ENCODE results near the gene RLF. TPM values are rescaled to one million over a fixed set of nuclear protein-coding genes. Genes with fewer than 3 reads are reported as not detected.

RLF gene
- total RNA-seq, 1 donor from 2014 or later: 29.2 TPM

DNA sequence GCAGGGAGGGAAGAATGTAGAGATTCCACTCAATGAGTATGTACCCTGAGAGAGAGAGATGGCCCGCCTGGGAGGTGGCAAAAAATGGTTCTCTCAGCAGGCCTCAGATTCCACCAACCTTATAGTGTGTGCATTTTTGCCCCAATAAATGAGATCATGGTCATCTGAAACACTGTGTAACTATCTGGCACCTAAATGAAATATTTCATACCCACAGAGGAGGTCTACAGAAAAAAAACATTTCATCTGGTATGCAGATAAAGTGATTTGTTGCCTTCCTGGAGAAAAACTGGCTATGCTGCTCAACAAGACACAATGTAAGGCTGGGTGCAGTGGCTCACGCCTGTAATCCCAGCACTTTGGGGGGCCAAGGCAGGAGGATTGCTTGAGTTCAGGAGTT is 91.4 kb downstream of the RLF start:
- peaks cover 4 to 16% (median 8%) of the 10 kb centered on the region in 3 donors for H3K4me1 ChIP-seq (ENCODE audit: control insufficient read depth in 3 of 3, insufficient read depth in 3 of 3, low read length in 3 of 3)
- H3K27me3 ChIP-seq (ENCODE audit: control insufficient read depth in 3 of 3, insufficient read depth in 3 of 3, low read length in 3 of 3): no peaks in the 10 kb centered on the region
- H3K4me3 ChIP-seq (ENCODE audit: low read length in 3 of 3): no peak overlapping the region
- no peaks in the 10 kb centered on the region for H3K9me3 ChIP-seq (ENCODE audit: control insufficient read depth in 3 of 3, low read length in 3 of 3)
- no peak overlapping the region for H3K9ac ChIP-seq (ENCODE audit: low read depth in 1 of 3, low read length in 3 of 3)
- no peaks in the 10 kb centered on the region for H3K36me3 ChIP-seq (ENCODE audit: control insufficient read depth in 3 of 3, insufficient read depth in 3 of 3, low read length in 3 of 3)
- no peak overlapping the region for H3K27ac ChIP-seq (ENCODE audit: low read depth, low read length)

DNA sequence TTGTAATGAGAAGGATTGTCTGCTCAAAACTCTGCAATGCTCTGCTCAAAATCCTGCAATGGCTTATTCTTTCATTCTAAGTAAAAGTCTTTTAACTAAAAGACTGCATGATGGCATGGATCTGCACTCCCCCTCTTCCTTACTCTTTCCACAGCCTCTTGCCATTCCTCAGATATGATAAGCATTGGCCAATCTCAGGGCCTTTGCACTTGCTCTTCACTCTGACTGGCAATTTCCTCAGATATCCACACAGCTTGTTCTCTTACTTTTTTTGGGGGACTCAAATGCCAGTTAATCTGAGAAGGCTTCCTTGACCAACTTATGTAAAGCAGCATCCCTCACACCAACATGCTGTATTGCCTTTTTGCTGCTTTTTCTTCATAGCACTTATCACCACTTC is 94.0 kb downstream of the RLF start:
- Histone ChIP-seq H3K27ac (ENCODE audit: low read depth, low read length) (no peak overlapping the region), H3K9ac (ENCODE audit: low read depth in 1 of 3, low read length in 3 of 3) (no peak overlapping the region), H3K4me3 (ENCODE audit: low read length in 3 of 3) (no peak overlapping the region), H3K27me3 (ENCODE audit: control insufficient read depth in 3 of 3, insufficient read depth in 3 of 3, low read length in 3 of 3) (no peaks in the 10 kb centered on the region), H3K36me3 (ENCODE audit: control insufficient read depth in 3 of 3, insufficient read depth in 3 of 3, low read length in 3 of 3) (peaks cover 2 to 3% (median 3%) of the 10 kb centered on the region in 3 donors), H3K9me3 (ENCODE audit: control insufficient read depth in 3 of 3, low read length in 3 of 3) (no peaks in the 10 kb centered on the region), H3K4me1 (ENCODE audit: control insufficient read depth in 3 of 3, insufficient read depth in 3 of 3, low read length in 3 of 3) (peaks cover 11 to 32% (median 12%) of the 10 kb centered on the region in 3 donors)

DNA sequence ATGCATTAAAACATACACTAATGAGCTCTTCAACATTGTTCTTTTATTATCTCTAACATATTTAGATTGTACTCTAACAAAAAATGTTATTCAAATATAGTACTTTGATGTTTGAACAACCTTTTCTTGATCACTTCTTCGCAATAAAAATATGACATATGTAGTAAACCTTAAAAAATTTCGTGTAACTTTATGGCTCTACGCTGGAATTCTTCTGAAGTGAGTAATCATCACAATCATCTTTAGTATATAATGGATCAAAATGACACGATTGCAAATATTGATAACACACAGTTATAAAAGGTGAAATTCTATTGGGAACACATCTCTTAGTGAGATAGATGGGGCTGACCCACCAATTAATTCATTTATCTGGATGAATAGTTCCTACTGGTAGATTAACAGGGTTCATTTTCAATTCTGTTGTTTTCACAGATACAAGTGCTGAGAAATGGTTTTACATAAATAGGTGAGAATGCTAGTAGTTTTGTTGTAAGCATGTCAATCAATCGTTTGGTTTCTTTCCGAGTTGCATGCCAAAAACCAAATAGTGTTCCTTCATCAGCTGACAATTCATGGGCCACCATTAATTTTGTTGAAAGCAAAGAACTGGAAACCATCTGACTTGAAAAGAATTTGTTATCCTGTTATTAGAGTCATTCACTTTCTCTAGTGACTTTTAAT is 95.4 kb downstream of the RLF start:
- H3K27ac ChIP-seq (ENCODE audit: low read depth, low read length): no peak overlapping the region
- H3K9ac ChIP-seq (ENCODE audit: low read depth in 1 of 3, low read length in 3 of 3): peak overlapping the region; percentile 91 to 100 (median 94)
- H3K4me3 ChIP-seq (ENCODE audit: low read length in 3 of 3): peak overlapping the region; percentile 99 to 100 (median 100)

DNA sequence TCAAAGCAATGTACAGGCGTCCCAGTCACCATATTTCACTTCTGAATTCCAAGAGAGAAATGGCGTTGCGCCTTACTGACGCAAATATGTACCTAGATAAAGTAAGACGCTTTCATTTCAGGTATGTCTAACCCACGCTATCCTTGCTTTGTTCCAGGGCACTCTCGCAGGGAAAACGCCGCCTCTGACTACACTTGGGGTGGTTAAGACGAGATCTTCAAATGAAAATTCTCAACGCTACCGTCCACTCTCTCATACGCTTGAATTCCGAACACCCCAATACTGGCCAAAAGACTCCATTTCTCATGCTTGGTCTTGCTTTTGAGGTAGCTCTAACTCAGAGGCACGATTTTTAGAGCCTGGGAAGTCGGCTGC is 96.1 kb downstream of the RLF start:
- peaks cover 8 to 21% (median 15%) of the 10 kb centered on the region in 3 donors for H3K36me3 ChIP-seq (ENCODE audit: control insufficient read depth in 3 of 3, insufficient read depth in 3 of 3, low read length in 3 of 3)
- peak overlapping the region; percentile 97 for H3K27ac ChIP-seq (ENCODE audit: low read depth, low read length)
- H3K9ac ChIP-seq (ENCODE audit: low read depth in 1 of 3, low read length in 3 of 3): peak overlapping the region; percentile 91 to 100 (median 94)
- H3K4me1 ChIP-seq (ENCODE audit: control insufficient read depth in 3 of 3, insufficient read depth in 3 of 3, low read length in 3 of 3): peaks cover 13 to 39% (median 13%) of the 10 kb centered on the region in 3 donors
- H3K27me3 ChIP-seq (ENCODE audit: control insufficient read depth in 3 of 3, insufficient read depth in 3 of 3, low read length in 3 of 3): no peaks in the 10 kb centered on the region
- peak overlapping the region; percentile 99 to 100 (median 100) for H3K4me3 ChIP-seq (ENCODE audit: low read length in 3 of 3)
- H3K9me3 ChIP-seq (ENCODE audit: control insufficient read depth in 3 of 3, low read length in 3 of 3): no peaks in the 10 kb centered on the region

More for the DNA sequence above, 95.4 kb downstream of the RLF start:
- Histone ChIP-seq H3K36me3 (ENCODE audit: control insufficient read depth in 3 of 3, insufficient read depth in 3 of 3, low read length in 3 of 3) (peaks cover 8 to 14% (median 14%) of the 10 kb centered on the region in 3 donors), H3K9me3 (ENCODE audit: control insufficient read depth in 3 of 3, low read length in 3 of 3) (no peaks in the 10 kb centered on the region), H3K27me3 (ENCODE audit: control insufficient read depth in 3 of 3, insufficient read depth in 3 of 3, low read length in 3 of 3) (no peaks in the 10 kb centered on the region), H3K4me1 (ENCODE audit: control insufficient read depth in 3 of 3, insufficient read depth in 3 of 3, low read length in 3 of 3) (peaks cover 13 to 39% (median 13%) of the 10 kb centered on the region in 3 donors)

DNA sequence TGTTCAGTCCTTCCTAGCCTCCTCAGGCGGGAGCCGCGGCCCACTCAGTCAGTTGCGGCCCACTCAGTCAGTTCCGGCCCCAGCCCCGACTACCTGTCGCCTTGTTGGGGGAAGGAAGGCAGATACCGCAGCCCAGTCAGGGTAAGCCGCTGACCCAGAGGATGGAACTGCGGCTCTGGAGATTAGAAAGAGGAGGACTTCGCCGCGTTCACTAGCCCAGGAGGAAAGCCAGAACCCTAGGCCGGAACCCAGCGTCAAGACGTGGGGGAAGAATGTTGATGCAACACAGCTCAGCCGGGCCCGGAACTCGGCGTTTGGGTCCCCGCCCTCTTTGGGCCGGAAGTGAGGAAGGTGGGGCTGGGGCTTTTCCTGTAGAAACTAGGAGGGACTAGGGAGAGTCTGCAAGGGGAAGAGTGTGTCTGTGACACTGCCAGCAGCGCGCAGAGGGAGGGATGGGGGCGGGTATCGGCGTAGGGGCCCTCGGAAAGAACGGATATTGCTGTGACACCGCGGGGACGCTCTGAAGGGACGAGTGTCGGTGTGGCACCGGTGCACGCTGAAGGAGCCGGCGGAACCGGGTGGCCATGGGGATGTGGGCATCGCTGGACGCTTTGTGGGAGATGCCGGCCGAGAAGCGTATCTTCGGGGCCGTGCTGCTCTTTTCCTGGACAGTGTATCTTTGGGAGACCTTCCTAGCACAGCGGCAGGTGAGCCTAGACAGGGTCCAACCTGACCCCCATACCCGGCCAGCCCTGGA is 96.7 kb downstream of the RLF start, which contains the start of gene ZMPSTE24:
TSS of gene ZMPSTE24 (plus strand) at position 549 of the 757 bp plus-strand sequence. CDS start at position 585, 36 bp downstream.
- peaks cover 8 to 25% (median 18%) of the 10 kb centered on the region in 3 donors for H3K36me3 ChIP-seq (ENCODE audit: control insufficient read depth in 3 of 3, insufficient read depth in 3 of 3, low read length in 3 of 3)
- H3K27me3 ChIP-seq (ENCODE audit: control insufficient read depth in 3 of 3, insufficient read depth in 3 of 3, low read length in 3 of 3): no peaks in the 10 kb centered on the region
- H3K27ac ChIP-seq (ENCODE audit: low read depth, low read length): peak within 1 kb of the TSS; percentile 97
- peak within 1 kb of the TSS; percentile 91 to 100 (median 94) for H3K9ac ChIP-seq (ENCODE audit: low read depth in 1 of 3, low read length in 3 of 3)
- H3K4me1 ChIP-seq (ENCODE audit: control insufficient read depth in 3 of 3, insufficient read depth in 3 of 3, low read length in 3 of 3): peaks cover 13 to 39% (median 14%) of the 10 kb centered on the region in 3 donors
- no peaks in the 10 kb centered on the region for H3K9me3 ChIP-seq (ENCODE audit: control insufficient read depth in 3 of 3, low read length in 3 of 3)
- peak within 1 kb of the TSS; percentile 99 to 100 (median 100) for H3K4me3 ChIP-seq (ENCODE audit: low read length in 3 of 3)

DNA sequence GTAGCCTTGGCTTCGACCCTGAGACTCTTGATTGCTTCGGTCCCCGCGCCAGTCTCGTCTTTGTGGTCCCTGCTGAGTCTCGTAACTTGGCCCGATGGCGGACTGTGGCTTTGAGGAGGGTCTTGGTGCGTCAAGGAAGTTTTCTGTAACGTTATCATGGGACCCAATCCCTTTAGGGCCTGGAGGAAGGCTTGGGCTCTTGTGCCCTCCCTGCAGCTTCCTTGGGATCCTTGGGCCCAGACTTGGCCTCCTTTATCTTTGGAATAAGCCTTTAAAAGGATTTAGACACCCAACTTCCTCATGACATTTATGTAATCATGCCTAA is 97.2 kb downstream of the RLF start:
- no peaks in the 10 kb centered on the region for H3K9me3 ChIP-seq (ENCODE audit: control insufficient read depth in 3 of 3, low read length in 3 of 3)
- H3K27ac ChIP-seq (ENCODE audit: low read depth, low read length): peak overlapping the region; percentile 97
- no peaks in the 10 kb centered on the region for H3K27me3 ChIP-seq (ENCODE audit: control insufficient read depth in 3 of 3, insufficient read depth in 3 of 3, low read length in 3 of 3)
- H3K4me3 ChIP-seq (ENCODE audit: low read length in 3 of 3): peak overlapping the region; percentile 99 to 100 (median 100)
- H3K4me1 ChIP-seq (ENCODE audit: control insufficient read depth in 3 of 3, insufficient read depth in 3 of 3, low read length in 3 of 3): peaks cover 17 to 44% (median 18%) of the 10 kb centered on the region in 3 donors
- peak overlapping the region; percentile 91 to 95 (median 94) for H3K9ac ChIP-seq (ENCODE audit: low read depth in 1 of 3, low read length in 3 of 3)
- H3K36me3 ChIP-seq (ENCODE audit: control insufficient read depth in 3 of 3, insufficient read depth in 3 of 3, low read length in 3 of 3): peaks cover 8 to 28% (median 22%) of the 10 kb centered on the region in 3 donors

DNA sequence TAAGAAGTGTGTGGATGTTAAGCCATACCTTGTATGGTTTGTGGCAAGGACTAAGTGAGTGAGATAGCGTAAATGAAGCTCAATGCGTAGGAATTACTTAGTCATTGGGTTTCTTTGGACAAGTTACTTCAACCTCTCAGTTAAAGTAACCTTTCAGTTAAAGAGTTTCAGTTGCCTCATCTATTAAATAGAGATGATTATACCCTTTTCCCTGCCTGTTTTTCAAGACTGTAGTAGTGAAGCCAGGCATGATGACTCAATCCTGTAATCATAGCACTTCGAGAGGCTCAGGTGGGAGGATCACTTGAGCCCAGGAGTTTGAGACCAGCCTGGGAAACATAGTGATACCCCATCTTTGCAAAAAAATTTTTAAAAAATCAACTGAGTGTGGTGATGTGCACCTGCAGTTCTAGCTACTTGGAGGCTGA is 103.2 kb downstream of the RLF start:
- no peaks in the 10 kb centered on the region for H3K9me3 ChIP-seq (ENCODE audit: control insufficient read depth in 3 of 3, low read length in 3 of 3)
- no peaks in the 10 kb centered on the region for H3K27me3 ChIP-seq (ENCODE audit: control insufficient read depth in 3 of 3, insufficient read depth in 3 of 3, low read length in 3 of 3)
- H3K9ac ChIP-seq (ENCODE audit: low read depth in 1 of 3, low read length in 3 of 3): no peak overlapping the region
- H3K36me3 ChIP-seq (ENCODE audit: control insufficient read depth in 3 of 3, insufficient read depth in 3 of 3, low read length in 3 of 3): peaks cover 12 to 32% (median 29%) of the 10 kb centered on the region in 3 donors
- peaks cover 15 to 22% (median 20%) of the 10 kb centered on the region in 3 donors for H3K4me1 ChIP-seq (ENCODE audit: control insufficient read depth in 3 of 3, insufficient read depth in 3 of 3, low read length in 3 of 3)
- H3K4me3 ChIP-seq (ENCODE audit: low read length in 3 of 3): no peak overlapping the region
- H3K27ac ChIP-seq (ENCODE audit: low read depth, low read length): no peak overlapping the region

DNA sequence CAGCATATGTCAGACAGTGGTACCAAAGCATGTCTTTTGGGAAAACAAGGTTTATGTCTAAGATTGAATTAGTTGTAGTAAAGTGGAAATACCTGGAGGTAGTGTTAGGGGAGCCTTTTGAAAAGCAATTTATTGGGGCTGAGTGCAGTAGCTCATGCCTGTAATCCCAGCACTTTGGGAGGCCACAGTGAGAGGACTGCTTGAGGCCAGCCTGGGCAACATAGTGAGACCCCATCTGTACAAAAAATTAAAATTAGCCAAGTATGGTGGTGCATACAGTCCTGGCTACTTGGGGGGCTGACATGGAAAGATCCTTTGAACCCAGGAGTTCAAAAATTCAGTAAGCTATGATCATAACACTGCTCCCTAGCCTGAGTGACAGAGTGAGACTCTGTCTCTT is 104.1 kb downstream of the RLF start:
- Histone ChIP-seq H3K36me3 (ENCODE audit: control insufficient read depth in 3 of 3, insufficient read depth in 3 of 3, low read length in 3 of 3) (peaks cover 9 to 35% (median 33%) of the 10 kb centered on the region in 3 donors), H3K4me1 (ENCODE audit: control insufficient read depth in 3 of 3, insufficient read depth in 3 of 3, low read length in 3 of 3) (peaks cover 9 to 17% (median 14%) of the 10 kb centered on the region in 3 donors), H3K9me3 (ENCODE audit: control insufficient read depth in 3 of 3, low read length in 3 of 3) (no peaks in the 10 kb centered on the region), H3K27me3 (ENCODE audit: control insufficient read depth in 3 of 3, insufficient read depth in 3 of 3, low read length in 3 of 3) (no peaks in the 10 kb centered on the region), H3K9ac (ENCODE audit: low read depth in 1 of 3, low read length in 3 of 3) (no peak overlapping the region), H3K4me3 (ENCODE audit: low read length in 3 of 3) (no peak overlapping the region), H3K27ac (ENCODE audit: low read depth, low read length) (peak overlapping the region; percentile 28)

DNA sequence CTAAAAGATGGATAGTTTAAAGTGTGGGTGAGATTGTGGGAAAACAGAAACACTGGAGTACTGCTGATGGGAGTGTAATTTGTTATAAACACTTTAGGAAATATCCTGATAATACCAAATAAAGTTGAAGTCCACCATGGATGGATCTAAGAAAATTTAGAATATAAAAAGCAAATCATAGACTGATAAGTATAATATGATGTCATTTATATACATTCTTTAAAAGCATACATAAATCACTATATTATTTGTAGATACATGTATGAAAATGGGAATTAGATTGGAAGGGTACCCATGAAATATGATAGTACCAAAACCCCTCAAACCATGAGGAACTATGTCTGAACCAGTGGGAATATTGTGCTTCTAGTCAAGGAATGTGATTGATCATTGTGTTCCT is 104.7 kb downstream of the RLF start:
- H3K36me3 ChIP-seq (ENCODE audit: control insufficient read depth in 3 of 3, insufficient read depth in 3 of 3, low read length in 3 of 3): peaks cover 11 to 35% (median 32%) of the 10 kb centered on the region in 3 donors

More for the DNA sequence above, 104.7 kb downstream of the RLF start:
- H3K27me3 ChIP-seq (ENCODE audit: control insufficient read depth in 3 of 3, insufficient read depth in 3 of 3, low read length in 3 of 3): no peaks in the 10 kb centered on the region
- H3K9me3 ChIP-seq (ENCODE audit: control insufficient read depth in 3 of 3, low read length in 3 of 3): no peaks in the 10 kb centered on the region
- peak overlapping the region; percentile 34 for H3K27ac ChIP-seq (ENCODE audit: low read depth, low read length)
- H3K4me1 ChIP-seq (ENCODE audit: control insufficient read depth in 3 of 3, insufficient read depth in 3 of 3, low read length in 3 of 3): peaks cover 8 to 16% (median 12%) of the 10 kb centered on the region in 3 donors
- H3K4me3 ChIP-seq (ENCODE audit: low read length in 3 of 3): peak overlapping the region in 1 of 3 donors; percentile 34
- H3K9ac ChIP-seq (ENCODE audit: low read depth in 1 of 3, low read length in 3 of 3): no peak overlapping the region
